Measurements from ENCODE around the gene LPAR2.

Gene LPAR2

GRCh38 chr19:19630426-19630825, 2.4 kb upstream of the LPAR2 start:
- no peaks in the 10 kb centered on the region for H3K36me3 ChIP-seq (replicated peaks; ENCODE audit: insufficient read depth, low read length)
- H3K27me3 ChIP-seq (replicated peaks; ENCODE audit: insufficient read depth, low read length), result no peaks in the 10 kb centered on the region
- H3K9me2 ChIP-seq (replicated peaks; ENCODE audit: insufficient read depth, low read length), result no peaks in the 10 kb centered on the region
- H3K9me3 ChIP-seq (replicated peaks; ENCODE audit: insufficient read depth, low read length), result no peaks in the 10 kb centered on the region
- H2AFZ ChIP-seq (ENCODE audit: low read length), result no peak overlapping the region
- no peak for TF ChIP-seq CTCF (IDR thresholded peaks at IDR 0.05; ENCODE audit: low read length)
- TF ChIP-seq EZH2phosphoT487 (IDR thresholded peaks at IDR 0.05; ENCODE audit: low read length), result no peak
- TF ChIP-seq EZH2 (optimal IDR thresholded peaks at IDR 0.05; ENCODE audit: low read depth, low read length), result no peak
- no peaks in the 10 kb centered on the region for H3K79me2 ChIP-seq (ENCODE audit: low read length)
- no peak overlapping the region for H3K27ac ChIP-seq (ENCODE audit: low read length)
- no peak overlapping the region for H3K4me2 ChIP-seq (ENCODE audit: low read depth, low read length)
- no peaks in the 10 kb centered on the region for H4K20me1 ChIP-seq (ENCODE audit: insufficient read depth, low read length)
- H3K4me1 ChIP-seq (ENCODE audit: low read length), result no peaks in the 10 kb centered on the region
- H3K9ac ChIP-seq (ENCODE audit: low read length), result no peak overlapping the region
- DNase-seq, result no peak
- H3K4me3 ChIP-seq (ENCODE audit: low read length), result no peak overlapping the region
- H3F3A ChIP-seq (ENCODE audit: insufficient read depth, low read length), result no peaks in the 10 kb centered on the region

- H2AFZ ChIP-seq (ENCODE audit: low read length), result no peak overlapping the region
- no peak overlapping the region for H3K9ac ChIP-seq (ENCODE audit: low read length)
- H3F3A ChIP-seq (ENCODE audit: insufficient read depth, low read length), result no peaks in the 10 kb centered on the region
- H3K9me2 ChIP-seq (replicated peaks; ENCODE audit: insufficient read depth, low read length), result no peaks in the 10 kb centered on the region
- no peak for DNase-seq
- no peak overlapping the region for H3K27ac ChIP-seq (ENCODE audit: low read length)
- no peaks in the 10 kb centered on the region for H3K4me1 ChIP-seq (ENCODE audit: low read length)
- H3K4me3 ChIP-seq (ENCODE audit: low read length), result no peak overlapping the region
- H3K27me3 ChIP-seq (replicated peaks; ENCODE audit: insufficient read depth, low read length), result no peaks in the 10 kb centered on the region
- no peak for TF ChIP-seq CTCF (IDR thresholded peaks at IDR 0.05; ENCODE audit: low read length)
- TF ChIP-seq EZH2phosphoT487 (IDR thresholded peaks at IDR 0.05; ENCODE audit: low read length), result no peak
- no peak for TF ChIP-seq EZH2 (optimal IDR thresholded peaks at IDR 0.05; ENCODE audit: low read depth, low read length)
- H3K36me3 ChIP-seq (replicated peaks; ENCODE audit: insufficient read depth, low read length), result no peaks in the 10 kb centered on the region
- H3K9me3 ChIP-seq (replicated peaks; ENCODE audit: insufficient read depth, low read length), result no peaks in the 10 kb centered on the region
- H4K20me1 ChIP-seq (ENCODE audit: insufficient read depth, low read length), result no peaks in the 10 kb centered on the region
- H3K79me2 ChIP-seq (ENCODE audit: low read length), result no peaks in the 10 kb centered on the region
- H3K4me2 ChIP-seq (ENCODE audit: low read depth, low read length), result no peak overlapping the region
Observed at GRCh38 chr19:19630062-19630414, 2.0 kb upstream of the LPAR2 start.

- no peak for TF ChIP-seq CTCF (IDR thresholded peaks at IDR 0.05; ENCODE audit: low read length)
- Histone ChIP-seq H3K9me2 (replicated peaks; ENCODE audit: insufficient read depth, low read length) (no peaks in the 10 kb centered on the region), H3K4me2 (ENCODE audit: low read depth, low read length) (peak overlapping the region; percentile 60; the same call in 1 of the 2 replicates), H3K4me3 (ENCODE audit: low read length) (peak overlapping the region; percentile 59), H3K36me3 (replicated peaks; ENCODE audit: insufficient read depth, low read length) (no peaks in the 10 kb centered on the region), H4K20me1 (ENCODE audit: insufficient read depth, low read length) (no peaks in the 10 kb centered on the region), H3K9me3 (replicated peaks; ENCODE audit: insufficient read depth, low read length) (no peaks in the 10 kb centered on the region), H3K27me3 (replicated peaks; ENCODE audit: insufficient read depth, low read length) (no peaks in the 10 kb centered on the region), H3K27ac (ENCODE audit: low read length) (no peak overlapping the region), H2AFZ (ENCODE audit: low read length) (peak overlapping the region; percentile 27; the same call in 1 of the 2 replicates), H3F3A (ENCODE audit: insufficient read depth, low read length) (no peaks in the 10 kb centered on the region), H3K4me1 (ENCODE audit: low read length) (no peaks in the 10 kb centered on the region), H3K79me2 (ENCODE audit: low read length) (no peaks in the 10 kb centered on the region), H3K9ac (ENCODE audit: low read length) (no peak overlapping the region)
- DNase-seq, result no peak
Observed at GRCh38 chr19:19628501-19629134, 598 bp upstream of the LPAR2 start.

Data from MM.1S (cell line).